Liver (tissue), 9 donors: Measurements from ENCODE around the gene DYRK1B. TPM values are rescaled to one million over a fixed set of nuclear protein-coding genes. Genes with fewer than 3 reads are reported as not detected.

Experiments
- DNase-seq: peaks from one replicate; pipeline ENCODE4 v3.0.0-alpha.2; 2017; ENCODE audit warnings: low spot score
- H3K27ac ChIP-seq, 2 donors: one replicate each; pipeline ENCODE4 v1.7.0; 2013; ENCODE audit warnings: inconsistent platforms in 2 of 2, low read length in 2 of 2, control low read depth in 1 of 2, low read depth in 1 of 2, mild to moderate bottlenecking in 1 of 2
- H3K27me3 ChIP-seq, 4 donors: one replicate each; pipeline versions ENCODE4 v1.6.1 to v1.7.0; 2013; ENCODE audit warnings: low read length in 3 of 4, inconsistent platforms in 1 of 4, mild to moderate bottlenecking in 1 of 4, moderate library complexity in 1 of 4; ENCODE audit not compliant: control insufficient read depth in 4 of 4, insufficient read depth in 4 of 4
- H3K36me3 ChIP-seq, 4 donors: one replicate each; pipeline versions ENCODE4 v1.6.1 to v1.7.0; 2013; ENCODE audit warnings: low read length in 3 of 4, mild to moderate bottlenecking in 3 of 4, low read depth in 1 of 4, moderate library complexity in 1 of 4; ENCODE audit not compliant: control insufficient read depth in 4 of 4, insufficient read depth in 3 of 4
- H3K4me1 ChIP-seq, 4 donors: one replicate each; pipeline versions ENCODE4 v1.6.1 to v1.7.0; 2013; ENCODE audit warnings: low read length in 3 of 4, mild to moderate bottlenecking in 3 of 4, moderate library complexity in 1 of 4; ENCODE audit not compliant: control insufficient read depth in 4 of 4, insufficient read depth in 4 of 4
- H3K4me3 ChIP-seq, 3 donors: one replicate each; pipeline versions ENCODE4 v1.6.1 to v1.7.0; 2013; ENCODE audit warnings: low read length in 3 of 3, control low read depth in 1 of 3, low read depth in 1 of 3, mild to moderate bottlenecking in 1 of 3
- H3K9ac ChIP-seq, 2 donors: one replicate each; pipeline ENCODE4 v1.7.0; 2013; ENCODE audit warnings: low read length in 2 of 2, mild to moderate bottlenecking in 2 of 2, moderate library complexity in 2 of 2, control low read depth in 1 of 2, low read depth in 1 of 2
- H3K9me3 ChIP-seq, 4 donors: one replicate each; pipeline versions ENCODE4 v1.6.1 to v1.7.0; 2013; ENCODE audit warnings: low read length in 3 of 4; ENCODE audit not compliant: control insufficient read depth in 4 of 4
- ATF3 ChIP-seq: IDR thresholded peaks from 2 replicates; pipeline ENCODE4 v1.6.1; 2016; ENCODE audit warnings: antibody characterized with exemption
- CTCF ChIP-seq: fragments of 150-350 bp; IDR thresholded peaks from 2 replicates; pipeline ENCODE4 v1.5.1; 2017; ENCODE audit warnings: improper control_type of control experiment, low read depth, low read length; ENCODE audit not compliant: missing input control
- EGR1 ChIP-seq, 2 donors: IDR thresholded peaks; 2 replicates each; pipeline ENCODE4 v1.6.1; 2016 to 2018; ENCODE audit warnings: antibody characterized with exemption in 2 of 2, low read depth in 2 of 2
- FOXA2 ChIP-seq: IDR thresholded peaks from 2 replicates; pipeline ENCODE4 v1.6.1; 2016; ENCODE audit warnings: antibody characterized with exemption
- GABPA ChIP-seq, 2 donors: IDR thresholded peaks in 1 of 2; conservative IDR thresholded peaks in 1 of 2; 2 replicates each; pipeline ENCODE4 v1.6.1; 2016; ENCODE audit warnings: antibody characterized with exemption in 2 of 2, mild to moderate bottlenecking in 1 of 2, moderate library complexity in 1 of 2
- JUND ChIP-seq, 2 donors: IDR thresholded peaks; 2 replicates each; pipeline ENCODE4 v1.6.1; 2016; ENCODE audit warnings: antibody characterized with exemption in 2 of 2
- NR2F2 ChIP-seq: IDR thresholded peaks from 2 replicates; pipeline ENCODE4 v1.6.1; 2016; ENCODE audit warnings: antibody characterized with exemption
- REST ChIP-seq: IDR thresholded peaks from 2 replicates; pipeline ENCODE4 v1.6.1; 2016; ENCODE audit warnings: antibody characterized with exemption, mild to moderate bottlenecking
- RXRA ChIP-seq, 2 donors: IDR thresholded peaks; 2 replicates each; pipeline ENCODE4 v1.6.1; 2017 to 2018; ENCODE audit warnings: antibody characterized with exemption in 2 of 2, mild to moderate bottlenecking in 1 of 2
- ZBTB33 ChIP-seq: IDR thresholded peaks from 2 replicates; pipeline ENCODE4 v1.6.1; 2016; ENCODE audit warnings: antibody characterized with exemption
- WGBS: extraction: QIAGEN DNeasy Blood & Tissue Kit; methylation state at CpG from one replicate; pipeline ENCODE4 v1.1.7; 2013; 5-methylcytosine and 5-hydroxymethylcytosine counted together
- polyA plus RNA-seq, 2 donors: library from polyadenylated mRNA; stranded (reverse) in 1 of 2; unstranded in 1 of 2; fragments of 200-250 nt in 1 of 2; fragments of >200 nt in 1 of 2; fragmentation: Nextera tagmentation in 1 of 2; extraction: Ambion mirVana in 1 of 2; gene quantifications; one replicate each; pipeline versions ENCODE4 v1.2.1 to v1.2.3, GENCODE V29; 2013 to 2015
- total RNA-seq, 2 donors: library from RNA; depleted of rRNA; stranded (reverse); fragments of >200 nt; gene quantifications; one replicate each; pipeline ENCODE4 v1.2.3, GENCODE V29; 2014
- donor health status: healthy.
- donor health status: healthy.
- donor health status: healthy.
- donor health status: healthy.
- donor health status: healthy.

Gene DYRK1B
- total and polyA plus RNA-seq, 4 donors: 2.8 to 7.6 (median 3.2) TPM

- H3K27ac ChIP-seq: no peak overlapping the region
- peaks cover 5 to 31% (median 19%) of the 10 kb centered on the region in 4 donors for H3K36me3 ChIP-seq
- peaks cover 2 to 32% (median 24%) of the 10 kb centered on the region in 4 donors for H3K4me1 ChIP-seq
- no peak overlapping the region for H3K9ac ChIP-seq
- no peak for DNase-seq
- no peak for TF ChIP-seq CTCF
- TF ChIP-seq NR2F2: no peak
- TF ChIP-seq FOXA2: no peak
- no peaks in the 10 kb centered on the region for H3K27me3 ChIP-seq
- 97% methylated on average over 4 of the region's 4 CpGs for WGBS
- H3K4me3 ChIP-seq: no peak overlapping the region
- no peaks in the 10 kb centered on the region for H3K9me3 ChIP-seq
Measured at GRCh38 chr19:39841041-39841440, 7.1 kb upstream of the DYRK1B start.

- WGBS: 93% methylated on average over 17 of the region's 17 CpGs
- DNase-seq: no peak
- Histone ChIP-seq H3K9ac (no peak overlapping the region), H3K4me1 (peaks cover 2 to 28% (median 22%) of the 10 kb centered on the region in 4 donors), H3K9me3 (no peaks in the 10 kb centered on the region), H3K36me3 (peaks cover 5 to 34% (median 20%) of the 10 kb centered on the region in 4 donors), H3K27me3 (no peaks in the 10 kb centered on the region), H3K4me3 (no peak overlapping the region), H3K27ac (no peak overlapping the region)
- TF ChIP-seq ZBTB33 (no peak), JUND (IDR thresholded peaks at IDR 0.05) (no peak), EGR1 (IDR thresholded peaks at IDR 0.05; ENCODE audit: low read depth in 2 of 2) (no peak), GABPA (IDR thresholded peaks at IDR 0.05 in 1 of 2, conservative IDR thresholded peaks at IDR 0.05 in 1 of 2) (no peak), NR2F2 (no peak), ATF3 (no peak), FOXA2 (no peak), REST (no peak), RXRA (IDR thresholded peaks at IDR 0.05) (no peak)
Measured at GRCh38 chr19:39840492-39840891, 6.5 kb upstream of the DYRK1B start.
